ENCODE results near the gene TP53INP2. TPM values are rescaled to one million over a fixed set of nuclear protein-coding genes. Genes with fewer than 3 reads are reported as not detected.

The TP53INP2 gene
- total and polyA plus RNA-seq, 2 of the 13 experiments (the other 11 are each of a cell fraction or from before 2014, with no cell fraction given), result 5.2 to 18.8 TPM

GRCh38 chr20:34710568-34710839 lies 6.4 kb downstream of the TP53INP2 start:
- H3K9me3 ChIP-seq (ENCODE audit: low read length), result no peaks in the 10 kb centered on the region
- DNase-seq (ENCODE audit: low spot score) (no peak), FAIRE-seq (no peak), ATAC-seq (no peak)
- CTCF ChIA-PET (ENCODE audit: low intra/inter-chr PET ratio, low total read pairs), result no interaction called here
- no peaks in the 10 kb centered on the region for H4K20me1 ChIP-seq (ENCODE audit: insufficient read depth, low read length)
- TF ChIP-seq CCAR2 (optimal IDR thresholded peaks at IDR 0.05; ENCODE audit: low read depth, low read length) (no peak), XRCC5 (optimal IDR thresholded peaks at IDR 0.05; ENCODE audit: low read length) (no peak), POLR2AphosphoS2 (IDR thresholded peaks at IDR 0.05; ENCODE audit: low read depth, low read length) (peak; percentile 67; the same call in 1 of the 2 replicates), MTA1 (CRISPR knock-in tag; IDR thresholded peaks at IDR 0.05; ENCODE audit: borderline replicate concordance) (0 out of 2 replicates have a peak, but pooled peaks have one; percentile 9), GATA4 (IDR thresholded peaks at IDR 0.05; ENCODE audit: borderline replicate concordance, low read depth) (no peak), ZNF282 (IDR thresholded peaks at IDR 0.05; ENCODE audit: partially characterized antibody) (peak; percentile 6), NKX3-1 (CRISPR knock-in tag; IDR thresholded peaks at IDR 0.05) (no peak), ZNF460 (CRISPR knock-in tag; IDR thresholded peaks at IDR 0.05; ENCODE audit: borderline replicate concordance) (no peak), NFIB (CRISPR knock-in tag; IDR thresholded peaks at IDR 0.05; ENCODE audit: borderline replicate concordance) (no peak), GABPB1 (CRISPR knock-in tag; IDR thresholded peaks at IDR 0.05) (no peak), NFE2L2 (IDR thresholded peaks at IDR 0.05; ENCODE audit: low read length) (no peak), PAF1 (CRISPR knock-in tag; IDR thresholded peaks at IDR 0.05) (peak; percentile 56; the same call in 1 of the 2 replicates), GATAD1 (CRISPR knock-in tag; IDR thresholded peaks at IDR 0.05) (no peak), IKZF1 (IDR thresholded peaks at IDR 0.05) (no peak), ZSCAN25 (CRISPR knock-in tag; IDR thresholded peaks at IDR 0.05) (no peak), YEATS2 (CRISPR knock-in tag; IDR thresholded peaks at IDR 0.05; ENCODE audit: borderline replicate concordance) (no peak), IRF2 (CRISPR knock-in tag; IDR thresholded peaks at IDR 0.05) (no peak), NFE2L1 (CRISPR knock-in tag; IDR thresholded peaks at IDR 0.05; ENCODE audit: borderline replicate concordance) (no peak), ATF7 (IDR thresholded peaks at IDR 0.05) (no peak), ATF7 (CRISPR knock-in tag; IDR thresholded peaks at IDR 0.05) (0 out of 2 replicates have a peak, but pooled peaks have one; percentile 35), RFXANK (CRISPR knock-in tag; IDR thresholded peaks at IDR 0.05) (no peak), ZNF589 (CRISPR knock-in tag; conservative IDR thresholded peaks at IDR 0.05) (no peak), ZNF816 (CRISPR knock-in tag; IDR thresholded peaks at IDR 0.05; ENCODE audit: borderline replicate concordance) (no peak), DDIT3 (CRISPR knock-in tag; IDR thresholded peaks at IDR 0.05) (no peak), KDM6A (CRISPR knock-in tag; IDR thresholded peaks at IDR 0.05; ENCODE audit: low read depth) (no peak), FOXK2 (IDR thresholded peaks at IDR 0.05) (0 out of 2 replicates have a peak, but pooled peaks have one; percentile 12)
- H3K27me3 ChIP-seq (ENCODE audit: control insufficient read depth in 1 of 2, insufficient read depth in 2 of 2, low read length in 2 of 2), result no peaks in the 10 kb centered on the region
- no peak overlapping the region for H3K4me3 ChIP-seq (replicated peaks in 1 of 3; ENCODE audit: insufficient read depth in 1 of 3, low read depth in 2 of 3, low read length in 3 of 3)
- peaks cover 79% of the 10 kb centered on the region for H3K4me1 ChIP-seq (ENCODE audit: insufficient read depth, low read length)
- BruUV-seq (replicated peaks), result no TSS peak
- peak overlapping the region; percentile 15 for H3K27ac ChIP-seq (ENCODE audit: extremely low read length, insufficient read depth, low read length)
- H3K4me2 ChIP-seq (ENCODE audit: low read depth, low read length), result no peak overlapping the region
- in situ Hi-C loops (cut with HindIII; ENCODE audit: extremely low pct_ligation_motif_present, low pct_unique_long_range_greater_than_20kb) (loop anchor here (5.0 kb wide), 1 partner anchor 173 kb away; no protein-coding TSS in a partner anchor), intact Hi-C loops (cut with micrococcal nuclease; ENCODE audit: unreplicated experiment) (no loop called here)
- peaks cover 8% of the 10 kb centered on the region for H3K79me2 ChIP-seq (ENCODE audit: insufficient read depth, low read length)
- H3K9ac ChIP-seq (ENCODE audit: insufficient read depth, low read depth, low read length), result no peak overlapping the region
- H3K36me3 ChIP-seq (replicated peaks in 1 of 2; ENCODE audit: control insufficient read depth in 1 of 2, insufficient read depth in 2 of 2, low read length in 2 of 2), result peaks cover 2 to 11% of the 10 kb centered on the region in 2 experiments; a peak in 4 of 5 replicates
- H2AFZ ChIP-seq (ENCODE audit: low read length), result no peak overlapping the region
- POLR2A ChIA-PET, result interaction anchor here (1.2 kb wide), 1 partner anchor 89 kb away, joined by 3 read pairs; no protein-coding TSS in a partner anchor
